SK-N-SH (cell line): ENCODE data around the gene NOVA1. TPM values are rescaled to one million over a fixed set of nuclear protein-coding genes. Genes with fewer than 3 reads are reported as not detected.

Experiments
- CTCF ChIA-PET: fragments of 300-600, 350-600 bp; formaldehyde crosslinking; extraction: SDS; loops from one replicate; lab custom pipeline; 2021; lab: Yijun Ruan, JAX
- POLR2A ChIA-PET: fragments of 350-600 bp; sonication (Branson Sonifier 250); formaldehyde crosslinking; extraction: SDS; loops from one replicate; lab custom pipeline; 2020; ENCODE audit warnings: antibody characterized with exemption, inconsistent platforms; lab: Yijun Ruan, JAX
- DNase-seq: peaks from one replicate; pipeline ENCODE4 v3.0.0; 2012
- H2AFZ ChIP-seq: fragments of 200-600 bp; sonication (generic); 2 replicates; pipeline ENCODE4 v1.8.1; 2016; ENCODE audit warnings: antibody characterized with exemption, mild to moderate bottlenecking, low read depth
- H3F3A ChIP-seq: fragments of 200-600 bp; sonication (generic); replicated peaks from 2 replicates; pipeline ENCODE3; 2016; ENCODE audit warnings: antibody characterized with exemption, mild to moderate bottlenecking; ENCODE audit not compliant: insufficient read depth
- H3K27ac ChIP-seq, 2 experiments: fragments of 200-500 bp in 1 of 2; fragments of 200-600 bp in 1 of 2; sonication (Bioruptor generic) in 1 of 2; sonication (generic), shearing (Covaris generic) in 1 of 2; 2 replicates each; pipeline versions ENCODE4 v1.5.1 to v1.6.1; 2014 to 2016; ENCODE audit warnings: low read depth in 2 of 2, inconsistent platforms in 1 of 2, low read length in 1 of 2, mild to moderate bottlenecking in 1 of 2, mixed read lengths in 1 of 2
- H3K27me3 ChIP-seq: fragments of 200-600 bp; sonication (generic), shearing (Covaris generic); 2 replicates; pipeline ENCODE4 v1.6.1; 2016; ENCODE audit warnings: mixed run types; ENCODE audit not compliant: insufficient read depth
- H3K36me3 ChIP-seq, 2 experiments: fragments of 200-500 bp in 1 of 2; fragments of 200-600 bp in 1 of 2; sonication (Bioruptor generic) in 1 of 2; sonication (generic) in 1 of 2; replicated peaks in 1 of 2; 2 replicates each; pipeline versions ENCODE3 to v1.5.1; 2014 to 2016; ENCODE audit warnings: low read length in 1 of 2, mild to moderate bottlenecking in 1 of 2; ENCODE audit not compliant: insufficient read depth in 2 of 2, control insufficient read depth in 1 of 2
- H3K4me1 ChIP-seq, 2 experiments: fragments of 200-500 bp in 1 of 2; fragments of 200-600 bp in 1 of 2; sonication (Bioruptor generic) in 1 of 2; sonication (generic), shearing (Covaris generic) in 1 of 2; 2 replicates each; pipeline versions ENCODE4 v1.5.1 to v1.6.1; 2014 to 2016; ENCODE audit warnings: low read depth in 1 of 2, low read length in 1 of 2, mixed run types in 1 of 2; ENCODE audit not compliant: insufficient read depth in 2 of 2, control insufficient read depth in 1 of 2
- H3K4me2 ChIP-seq: fragments of 200-600 bp; sonication (generic), shearing (Covaris generic); 2 replicates; pipeline ENCODE4 v1.6.1; 2017; ENCODE audit warnings: mixed run types
- H3K4me3 ChIP-seq, 2 experiments: fragments of 200-500 bp in 1 of 2; fragments of 200-600 bp in 1 of 2; sonication (Bioruptor generic) in 1 of 2; sonication (generic), shearing (Covaris generic) in 1 of 2; 2 replicates each; pipeline versions ENCODE4 v1.5.1 to v1.8.1; 2014 to 2016; ENCODE audit warnings: low read depth in 2 of 2, inconsistent platforms in 1 of 2, low read length in 1 of 2, mild to moderate bottlenecking in 1 of 2, mixed read lengths in 1 of 2, moderate library complexity in 1 of 2
- H3K79me2 ChIP-seq: fragments of 200-600 bp; sonication (generic); 2 replicates; pipeline ENCODE4 v1.8.1; 2017; ENCODE audit warnings: mild to moderate bottlenecking; ENCODE audit not compliant: insufficient read depth
- H3K9ac ChIP-seq: fragments of 200-600 bp; sonication (generic); 2 replicates; pipeline ENCODE4 v1.6.1; 2017; ENCODE audit warnings: mixed run types
- H3K9me2 ChIP-seq: fragments of 200-600 bp; sonication (generic); 2 replicates; pipeline ENCODE4 v1.6.1; 2017; ENCODE audit warnings: mixed run types
- H3K9me3 ChIP-seq: fragments of 200-600 bp; sonication (generic); 2 replicates; pipeline ENCODE4 v1.6.1; 2017; ENCODE audit warnings: mixed run types, mild to moderate bottlenecking, moderate library complexity
- H4K20me1 ChIP-seq: fragments of 200-600 bp; sonication (generic); 2 replicates; pipeline ENCODE4 v1.6.1; 2017; ENCODE audit warnings: mild to moderate bottlenecking, mixed run types; ENCODE audit not compliant: insufficient read depth
- FOXJ3 ChIP-seq: sonication (generic); formaldehyde crosslinking; IDR thresholded peaks from 2 replicates; pipeline ENCODE4 v1.5.1; 2020; ENCODE audit warnings: mild to moderate bottlenecking, missing genetic modification reagents
- JUND ChIP-seq: IDR thresholded peaks from 2 replicates; pipeline ENCODE4 v1.4.0; 2012
- NRF1 ChIP-seq: IDR thresholded peaks from 2 replicates; pipeline ENCODE4 v1.6.1; 2012; ENCODE audit warnings: low read depth, mild to moderate bottlenecking, low read length
- RAD21 ChIP-seq: IDR thresholded peaks from 2 replicates; pipeline ENCODE4 v1.6.1; 2012; ENCODE audit warnings: mild to moderate bottlenecking, low read length
- RFX5 ChIP-seq: IDR thresholded peaks from 2 replicates; pipeline ENCODE4 v1.6.1; 2012; ENCODE audit warnings: mild to moderate bottlenecking, improper control_type of control experiment, low read length
- SIN3A ChIP-seq: IDR thresholded peaks from 2 replicates; pipeline ENCODE4 v1.6.1; 2012; ENCODE audit warnings: low read depth, mild to moderate bottlenecking, low read length, moderate library complexity, borderline replicate concordance
- YY1 ChIP-seq: IDR thresholded peaks from 2 replicates; pipeline ENCODE4 v1.4.0; 2012; ENCODE audit warnings: low read depth, mild to moderate bottlenecking
- WGBS: methylation state at CpG from one replicate; pipeline ENCODE4 v1.1.6; 2017; ENCODE audit warnings: low lambda C conversion rate; 5-methylcytosine and 5-hydroxymethylcytosine counted together
- polyA plus RNA-seq, 3 experiments: library from polyadenylated mRNA; depleted of rRNA; stranded (reverse); fragments of >200 nt; gene quantifications; 2 replicates each; pipeline ENCODE4 v1.2.3, GENCODE V29; 2012
- TF ChIP-seq, protein P1 (sequence below): IDR thresholded peaks from 2 replicates; pipeline ENCODE4 v1.6.1; 2012; ENCODE audit warnings: mild to moderate bottlenecking, low read depth, low read length, moderate library complexity
- TF ChIP-seq, protein P2 (sequence below): IDR thresholded peaks from 2 replicates; pipeline ENCODE4 v1.4.0; 2012; ENCODE audit warnings: low read depth, borderline replicate concordance

The NOVA1 gene
- polyA plus RNA-seq, 1 of the 3 experiments (the other 2 are of a cell fraction): 0.44 TPM

- H3K4me2 ChIP-seq: no peak overlapping the region
- no peaks in the 10 kb centered on the region for H3K36me3 ChIP-seq
- no peaks in the 10 kb centered on the region for H3K9me3 ChIP-seq
- H4K20me1 ChIP-seq: no peaks in the 10 kb centered on the region
- TF ChIP-seq RFX5: no peak
- no peaks in the 10 kb centered on the region for H3K79me2 ChIP-seq
- no peaks in the 10 kb centered on the region for H3K4me1 ChIP-seq
- H3F3A ChIP-seq: no peaks in the 10 kb centered on the region
- no peak overlapping the region for H3K4me3 ChIP-seq
- H3K9ac ChIP-seq: no peak overlapping the region
- H3K9me2 ChIP-seq: no peaks in the 10 kb centered on the region
- H3K27ac ChIP-seq: no peak overlapping the region
- DNase-seq: no peak
- H3K27me3 ChIP-seq: no peaks in the 10 kb centered on the region
- WGBS: 42% methylated on average over 2 of the region's 2 CpGs
- no peak overlapping the region for H2AFZ ChIP-seq
- ChIA-PET POLR2A (interaction anchor here (0.6 kb wide), 1 partner anchor 142 kb away, joined by 3 read pairs; no protein-coding TSS in a partner anchor), CTCF (no interaction called here)
Measured at GRCh38 chr14:26484562-26484961, 113.3 kb downstream of the NOVA1 start.

- Histone ChIP-seq H3K9ac (no peak overlapping the region), H3K79me2 (no peaks in the 10 kb centered on the region), H3K9me2 (no peaks in the 10 kb centered on the region), H3K9me3 (no peaks in the 10 kb centered on the region), H3K4me3 (no peak overlapping the region), H3K27ac (no peak overlapping the region), H2AFZ (no peak overlapping the region), H3K4me1 (no peaks in the 10 kb centered on the region), H3K27me3 (no peaks in the 10 kb centered on the region), H3K36me3 (no peaks in the 10 kb centered on the region), H3K4me2 (no peak overlapping the region), H3F3A (no peaks in the 10 kb centered on the region)
- WGBS: 71% methylated on average over 4 of the region's 4 CpGs
- POLR2A ChIA-PET: no interaction called here
- DNase-seq: no peak
- TF ChIP-seq, protein P1, sequence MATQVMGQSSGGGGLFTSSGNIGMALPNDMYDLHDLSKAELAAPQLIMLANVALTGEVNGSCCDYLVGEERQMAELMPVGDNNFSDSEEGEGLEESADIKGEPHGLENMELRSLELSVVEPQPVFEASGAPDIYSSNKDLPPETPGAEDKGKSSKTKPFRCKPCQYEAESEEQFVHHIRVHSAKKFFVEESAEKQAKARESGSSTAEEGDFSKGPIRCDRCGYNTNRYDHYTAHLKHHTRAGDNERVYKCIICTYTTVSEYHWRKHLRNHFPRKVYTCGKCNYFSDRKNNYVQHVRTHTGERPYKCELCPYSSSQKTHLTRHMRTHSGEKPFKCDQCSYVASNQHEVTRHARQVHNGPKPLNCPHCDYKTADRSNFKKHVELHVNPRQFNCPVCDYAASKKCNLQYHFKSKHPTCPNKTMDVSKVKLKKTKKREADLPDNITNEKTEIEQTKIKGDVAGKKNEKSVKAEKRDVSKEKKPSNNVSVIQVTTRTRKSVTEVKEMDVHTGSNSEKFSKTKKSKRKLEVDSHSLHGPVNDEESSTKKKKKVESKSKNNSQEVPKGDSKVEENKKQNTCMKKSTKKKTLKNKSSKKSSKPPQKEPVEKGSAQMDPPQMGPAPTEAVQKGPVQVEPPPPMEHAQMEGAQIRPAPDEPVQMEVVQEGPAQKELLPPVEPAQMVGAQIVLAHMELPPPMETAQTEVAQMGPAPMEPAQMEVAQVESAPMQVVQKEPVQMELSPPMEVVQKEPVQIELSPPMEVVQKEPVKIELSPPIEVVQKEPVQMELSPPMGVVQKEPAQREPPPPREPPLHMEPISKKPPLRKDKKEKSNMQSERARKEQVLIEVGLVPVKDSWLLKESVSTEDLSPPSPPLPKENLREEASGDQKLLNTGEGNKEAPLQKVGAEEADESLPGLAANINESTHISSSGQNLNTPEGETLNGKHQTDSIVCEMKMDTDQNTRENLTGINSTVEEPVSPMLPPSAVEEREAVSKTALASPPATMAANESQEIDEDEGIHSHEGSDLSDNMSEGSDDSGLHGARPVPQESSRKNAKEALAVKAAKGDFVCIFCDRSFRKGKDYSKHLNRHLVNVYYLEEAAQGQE: no peak
- no peak for TF ChIP-seq YY1
- TF ChIP-seq SIN3A: no peak
- TF ChIP-seq RAD21: no peak
- TF ChIP-seq, protein P2, sequence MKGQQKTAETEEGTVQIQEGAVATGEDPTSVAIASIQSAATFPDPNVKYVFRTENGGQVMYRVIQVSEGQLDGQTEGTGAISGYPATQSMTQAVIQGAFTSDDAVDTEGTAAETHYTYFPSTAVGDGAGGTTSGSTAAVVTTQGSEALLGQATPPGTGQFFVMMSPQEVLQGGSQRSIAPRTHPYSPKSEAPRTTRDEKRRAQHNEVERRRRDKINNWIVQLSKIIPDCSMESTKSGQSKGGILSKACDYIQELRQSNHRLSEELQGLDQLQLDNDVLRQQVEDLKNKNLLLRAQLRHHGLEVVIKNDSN: no peak
- TF ChIP-seq JUND: no peak
- no peak for TF ChIP-seq NRF1
- TF ChIP-seq FOXJ3 (CRISPR knock-in tag): no peak
- TF ChIP-seq, all 33 proteins: peak for 0
- H4K20me1 ChIP-seq: no peaks in the 10 kb centered on the region
- CTCF ChIA-PET: no interaction called here
Measured at GRCh38 chr14:26478967-26479366, 118.9 kb downstream of the NOVA1 start.
